DND-41 (cell line): ENCODE results near the gene NPAS1.

Experiments used
- EZH2 ChIP-seq: IDR thresholded peaks from 3 replicates; pipeline ENCODE4 v1.6.1; 2012; ENCODE audit warnings: borderline replicate concordance, low read depth, mild to moderate bottlenecking, moderate library complexity, low read length, inconsistent platforms; ENCODE audit not compliant: severe bottlenecking
- TF ChIP-seq, protein P1 (sequence below): IDR thresholded peaks from 2 replicates; pipeline ENCODE4 v1.5.1; 2012; ENCODE audit warnings: borderline replicate concordance, low read length, moderate library complexity, mild to moderate bottlenecking; ENCODE audit not compliant: poor library complexity, severe bottlenecking; ENCODE audit errors: extremely low read depth

DNA sequence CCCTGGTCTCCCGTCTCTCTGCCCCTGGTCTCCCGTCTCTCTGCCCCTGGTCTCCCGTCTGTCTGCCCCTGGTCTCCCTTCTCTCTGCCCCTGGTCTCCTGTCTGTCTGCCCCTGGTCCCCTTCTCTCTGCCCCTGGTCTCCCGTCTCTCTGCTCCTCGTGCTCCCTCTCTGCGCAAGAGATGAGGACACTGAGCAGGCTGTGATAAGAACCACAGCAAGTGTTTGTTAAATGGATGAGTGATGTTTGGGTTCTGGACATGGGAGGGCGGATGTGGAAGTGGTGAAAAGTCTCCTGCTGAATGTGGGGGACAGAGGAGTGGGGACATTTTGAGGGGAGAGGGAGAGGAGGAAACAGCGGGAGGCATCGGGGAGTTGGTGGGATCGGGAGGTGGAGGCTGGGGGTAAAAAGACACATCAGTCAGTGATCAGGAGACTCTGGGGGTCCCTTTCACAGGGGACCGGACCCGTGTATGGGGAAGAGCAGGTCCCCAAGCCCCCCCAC is 8.0 kb downstream of the NPAS1 start:
- TF ChIP-seq EZH2 = no peak
- TF ChIP-seq, protein P1, sequence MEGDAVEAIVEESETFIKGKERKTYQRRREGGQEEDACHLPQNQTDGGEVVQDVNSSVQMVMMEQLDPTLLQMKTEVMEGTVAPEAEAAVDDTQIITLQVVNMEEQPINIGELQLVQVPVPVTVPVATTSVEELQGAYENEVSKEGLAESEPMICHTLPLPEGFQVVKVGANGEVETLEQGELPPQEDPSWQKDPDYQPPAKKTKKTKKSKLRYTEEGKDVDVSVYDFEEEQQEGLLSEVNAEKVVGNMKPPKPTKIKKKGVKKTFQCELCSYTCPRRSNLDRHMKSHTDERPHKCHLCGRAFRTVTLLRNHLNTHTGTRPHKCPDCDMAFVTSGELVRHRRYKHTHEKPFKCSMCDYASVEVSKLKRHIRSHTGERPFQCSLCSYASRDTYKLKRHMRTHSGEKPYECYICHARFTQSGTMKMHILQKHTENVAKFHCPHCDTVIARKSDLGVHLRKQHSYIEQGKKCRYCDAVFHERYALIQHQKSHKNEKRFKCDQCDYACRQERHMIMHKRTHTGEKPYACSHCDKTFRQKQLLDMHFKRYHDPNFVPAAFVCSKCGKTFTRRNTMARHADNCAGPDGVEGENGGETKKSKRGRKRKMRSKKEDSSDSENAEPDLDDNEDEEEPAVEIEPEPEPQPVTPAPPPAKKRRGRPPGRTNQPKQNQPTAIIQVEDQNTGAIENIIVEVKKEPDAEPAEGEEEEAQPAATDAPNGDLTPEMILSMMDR = no peak
